ENCODE data around the gene STPG4.

Gene STPG4

GRCh38 chr2:47070920-47071824 is 83.9 kb downstream of the STPG4 start:
- DNase-seq (ENCODE audit: low read depth), result no peak

- no peak for DNase-seq (ENCODE audit: low read depth)
Measured at GRCh38 chr2:47070155-47070919, 84.8 kb downstream of the STPG4 start.

GRCh38 chr2:47069628-47070154 is 85.4 kb downstream of the STPG4 start:
- no peak for DNase-seq (ENCODE audit: low read depth)

- no peak for DNase-seq (ENCODE audit: low read depth)
Measured at GRCh38 chr2:47068981-47069627, 86.0 kb downstream of the STPG4 start.

- no peak for DNase-seq (ENCODE audit: low read depth)
Measured at GRCh38 chr2:47067788-47068407, 87.2 kb downstream of the STPG4 start.

- no peak for DNase-seq (ENCODE audit: low read depth)
Measured at GRCh38 chr2:47065771-47066380, 89.2 kb downstream of the STPG4 start.

- no peak for DNase-seq (ENCODE audit: low read depth)
Measured at GRCh38 chr2:47065343-47065742, 89.8 kb downstream of the STPG4 start.

- DNase-seq (ENCODE audit: low read depth), result no peak
Measured at GRCh38 chr2:47064106-47064505, 91.0 kb downstream of the STPG4 start.

GRCh38 chr2:47063538-47063930 is 91.6 kb downstream of the STPG4 start:
- no peak for DNase-seq (ENCODE audit: low read depth)

GRCh38 chr2:47062681-47063537 is 92.2 kb downstream of the STPG4 start:
- DNase-seq (ENCODE audit: low read depth), result no peak

- DNase-seq (ENCODE audit: low read depth), result no peak
Measured at GRCh38 chr2:47061944-47062678, 93.0 kb downstream of the STPG4 start.

GRCh38 chr2:47060652-47061170 is 94.4 kb downstream of the STPG4 start:
- DNase-seq (ENCODE audit: low read depth), result no peak

- no peak for DNase-seq (ENCODE audit: low read depth)
Measured at GRCh38 chr2:47058003-47058931, 96.8 kb downstream of the STPG4 start.

GRCh38 chr2:47057687-47058002 is 97.5 kb downstream of the STPG4 start:
- no peak for DNase-seq (ENCODE audit: low read depth)

- DNase-seq (ENCODE audit: low read depth), result no peak
Measured at GRCh38 chr2:47056868-47057686, 98.0 kb downstream of the STPG4 start.

- DNase-seq (ENCODE audit: low read depth), result no peak
Measured at GRCh38 chr2:47056374-47056773, 98.7 kb downstream of the STPG4 start.

GRCh38 chr2:47054868-47055267 is 100.2 kb downstream of the STPG4 start:
- no peak for DNase-seq (ENCODE audit: low read depth)
